Caco-2 (cell line): ENCODE data around the gene CTDSPL. TPM values are rescaled to one million over a fixed set of nuclear protein-coding genes. Genes with fewer than 3 reads are reported as not detected.

Experiments
- BruUV-seq: library from RNA; stranded (reverse); fragments of 400-500 nt; replicated peaks from 2 replicates; lab custom pipeline; 2021; lab: Mats Ljungman, UMichigan
- CTCF ChIA-PET: fragments of 300-600 bp; sonication (Branson Sonifier 250); formaldehyde crosslinking; loops from one replicate; lab custom pipeline; 2022; ENCODE audit warnings: antibody characterized with exemption; lab: Charles Lee
- POLR2A ChIA-PET: fragments of 300-600 bp; sonication (Branson Sonifier 250); formaldehyde crosslinking; loops from one replicate; lab custom pipeline; 2022; ENCODE audit warnings: antibody characterized with exemption; lab: Charles Lee
- DNase-seq, 2 experiments: peaks; one replicate each; pipeline versions ENCODE4 v3.0.0 to v3.0.0-alpha.2; 2020 to 2022
- H3K27me3 ChIP-seq: replicated peaks from 2 replicates; pipeline ENCODE4 v1.6.0; 2011; ENCODE audit warnings: low read length; ENCODE audit not compliant: control insufficient read depth, insufficient read depth
- H3K36me3 ChIP-seq: 2 replicates; pipeline ENCODE4 v1.5.1; 2011; ENCODE audit warnings: low read length; ENCODE audit not compliant: control insufficient read depth, insufficient read depth
- H3K4me1 ChIP-seq: fragments of 250-450 bp; sonication (Bioruptor Pico); 2 replicates; pipeline ENCODE4 v1.5.1; 2020; ENCODE audit warnings: mild to moderate bottlenecking
- H3K4me3 ChIP-seq: 2 replicates; pipeline ENCODE4 v1.5.1; 2011; ENCODE audit warnings: low read depth, mild to moderate bottlenecking, control low read depth, low read length
- H3K9me3 ChIP-seq: fragments of 250-450 bp; sonication (Bioruptor Pico); 2 replicates; pipeline ENCODE4 v1.5.1; 2020; ENCODE audit warnings: mild to moderate bottlenecking, moderate library complexity
- H3K27ac Mint-ChIP-seq: one replicate; pipeline ENCODE4 v1.8.0; 2022; ENCODE audit warnings: mixed read lengths; ENCODE audit not compliant: unreplicated experiment
- H3K27me3 Mint-ChIP-seq: one replicate; pipeline ENCODE4 v1.8.0; 2022; ENCODE audit warnings: mixed read lengths; ENCODE audit not compliant: insufficient read depth, unreplicated experiment
- H3K36me3 Mint-ChIP-seq: one replicate; pipeline ENCODE4 v1.8.0; 2022; ENCODE audit warnings: mild to moderate bottlenecking, mixed read lengths; ENCODE audit not compliant: insufficient read depth, unreplicated experiment
- H3K4me1 Mint-ChIP-seq: one replicate; pipeline ENCODE4 v1.8.0; 2022; ENCODE audit warnings: low read depth, mixed read lengths; ENCODE audit not compliant: unreplicated experiment
- H3K4me3 Mint-ChIP-seq: one replicate; pipeline ENCODE4 v1.8.0; 2022; ENCODE audit warnings: mild to moderate bottlenecking, moderate library complexity, mixed read lengths; ENCODE audit not compliant: unreplicated experiment
- H3K9me3 Mint-ChIP-seq: one replicate; pipeline ENCODE4 v1.8.0; 2022; ENCODE audit warnings: mixed read lengths; ENCODE audit not compliant: unreplicated experiment
- CTCF ChIP-seq, 2 experiments: fragments of 200-600 bp in 1 of 2; IDR thresholded peaks; 1 replicate in 1 of 2; 2 replicates in 1 of 2; pipeline versions ENCODE4 v1.5.1 to v1.8.0; 2011 to 2022; ENCODE audit warnings: antibody characterized with exemption in 1 of 2, control low read depth in 1 of 2, inconsistent platforms in 1 of 2, low read depth in 1 of 2, low read length in 1 of 2, mild to moderate bottlenecking in 1 of 2, moderate library complexity in 1 of 2; ENCODE audit not compliant: insufficient read depth in 1 of 2, severe bottlenecking in 1 of 2, unreplicated experiment in 1 of 2
- intact Hi-C: fragments of 100-400 bp; cut with micrococcal nuclease; formaldehyde crosslinking; loops from one replicate; pipeline ENCODE4 v1.10.0; 2022; ENCODE audit not compliant: unreplicated experiment
- total RNA-seq: library from RNA; stranded (reverse); gene quantifications from 2 replicates; pipeline ENCODE4 v1.2.3, GENCODE V29; 2022

Gene CTDSPL
- total RNA-seq, 1 experiment from 2014 or later = 60.9 TPM

GRCh38 chr3:37949866-37950265 lies 88.2 kb downstream of the CTDSPL start:
- intact Hi-C loops = no loop called here
- BruUV-seq = no TSS peak
- peaks cover 27% of the 10 kb centered on the region for H3K4me1 Mint-ChIP-seq
- peaks cover 36% of the 10 kb centered on the region for H3K36me3 Mint-ChIP-seq
- ChIA-PET POLR2A (interaction anchor here (0.5 kb wide), 1 partner anchor 54 kb away, joined by 3 read pairs; no protein-coding TSS in a partner anchor), CTCF (no interaction called here)
- no peak overlapping the region for H3K4me3 Mint-ChIP-seq
- no peaks in the 10 kb centered on the region for H3K9me3 Mint-ChIP-seq
- DNase-seq = no peak
- Histone ChIP-seq H3K27me3 (no peaks in the 10 kb centered on the region), H3K4me3 (no peak overlapping the region), H3K4me1 (peaks cover 24% of the 10 kb centered on the region), H3K9me3 (no peaks in the 10 kb centered on the region), H3K36me3 (no peaks in the 10 kb centered on the region; the same call in 1 of the 2 replicates)
- H3K27me3 Mint-ChIP-seq = no peaks in the 10 kb centered on the region
- no peak for TF ChIP-seq CTCF (IDR thresholded peaks at IDR 0.05; ENCODE audit: insufficient read depth in 1 of 2, low read depth in 1 of 2, low read length in 1 of 2, severe bottlenecking in 1 of 2, unreplicated experiment in 1 of 2)
- no peak overlapping the region for H3K27ac Mint-ChIP-seq

GRCh38 chr3:37952564-37952963 lies 90.9 kb downstream of the CTDSPL start:
- no TSS peak for BruUV-seq

GRCh38 chr3:37953226-37953625 lies 91.5 kb downstream of the CTDSPL start:
- no peak overlapping the region for H3K27ac Mint-ChIP-seq
- H3K4me3 Mint-ChIP-seq = no peak overlapping the region
- Histone ChIP-seq H3K4me3 (no peak overlapping the region), H3K36me3 (no peaks in the 10 kb centered on the region; the same call in 1 of the 2 replicates), H3K27me3 (no peaks in the 10 kb centered on the region), H3K9me3 (no peaks in the 10 kb centered on the region), H3K4me1 (no peaks in the 10 kb centered on the region)
- intact Hi-C loops = no loop called here
- no peaks in the 10 kb centered on the region for H3K27me3 Mint-ChIP-seq
- BruUV-seq = no TSS peak
- H3K4me1 Mint-ChIP-seq = peaks cover 13% of the 10 kb centered on the region
- POLR2A ChIA-PET = no interaction called here
- no peak for DNase-seq
- H3K9me3 Mint-ChIP-seq = no peaks in the 10 kb centered on the region
- H3K36me3 Mint-ChIP-seq = peaks cover 32% of the 10 kb centered on the region
- no peak for TF ChIP-seq CTCF (IDR thresholded peaks at IDR 0.05; ENCODE audit: insufficient read depth in 1 of 2, low read depth in 1 of 2, low read length in 1 of 2, severe bottlenecking in 1 of 2, unreplicated experiment in 1 of 2)
- CTCF ChIA-PET = no interaction called here

More at GRCh38 chr3:37952564-37952963, 90.9 kb downstream of the CTDSPL start:
- Histone ChIP-seq H3K4me1 (no peaks in the 10 kb centered on the region), H3K36me3 (no peaks in the 10 kb centered on the region; the same call in 1 of the 2 replicates), H3K4me3 (no peak overlapping the region), H3K9me3 (no peaks in the 10 kb centered on the region), H3K27me3 (no peaks in the 10 kb centered on the region)
- no peak overlapping the region for H3K4me3 Mint-ChIP-seq
- POLR2A ChIA-PET = no interaction called here
- no peak overlapping the region for H3K27ac Mint-ChIP-seq
- no peak for TF ChIP-seq CTCF (IDR thresholded peaks at IDR 0.05; ENCODE audit: insufficient read depth in 1 of 2, low read depth in 1 of 2, low read length in 1 of 2, severe bottlenecking in 1 of 2, unreplicated experiment in 1 of 2)
- H3K27me3 Mint-ChIP-seq = no peaks in the 10 kb centered on the region
- CTCF ChIA-PET = no interaction called here
- intact Hi-C loops = no loop called here
- H3K4me1 Mint-ChIP-seq = peaks cover 14% of the 10 kb centered on the region
- no peaks in the 10 kb centered on the region for H3K9me3 Mint-ChIP-seq
- DNase-seq = no peak
- peaks cover 31% of the 10 kb centered on the region for H3K36me3 Mint-ChIP-seq
